ENCODE results near the gene DLG3. TPM values are rescaled to one million over a fixed set of nuclear protein-coding genes. Genes with fewer than 3 reads are reported as not detected.

Gene DLG3
- polyA plus RNA-seq, 1 donor (not counting 4 experiments of a cell fraction or from before 2014, with no cell fraction given) = 10.1 TPM

GRCh38 chrX:70442224-70442623 is 2.4 kb upstream of the DLG3 start:
- Histone ChIP-seq H2AFZ (ENCODE audit: control insufficient read depth, low read length) (no peak overlapping the region), H3K27me3 (ENCODE audit: control insufficient read depth, extremely low read depth, insufficient read depth, low read length) (peaks cover 31% of the 10 kb centered on the region), H3K4me3 (ENCODE audit: control insufficient read depth in 2 of 3, extremely low read depth in 1 of 3, insufficient read depth in 2 of 3, low read depth in 1 of 3, low read length in 3 of 3) (no peak overlapping the region), H4K20me1 (ENCODE audit: control insufficient read depth, extremely low read depth, insufficient read depth, low read length) (no peaks in the 10 kb centered on the region), H3K4me2 (ENCODE audit: control insufficient read depth, extremely low read depth, insufficient read depth, low read depth, low read length) (no peak overlapping the region), H3K9me1 (ENCODE audit: control insufficient read depth, extremely low read depth, insufficient read depth, low read length) (no peaks in the 10 kb centered on the region), H3K36me3 (ENCODE audit: control insufficient read depth in 2 of 2, extremely low read depth in 1 of 2, insufficient read depth in 2 of 2, low read length in 2 of 2) (no peaks in the 10 kb centered on the region), H3K9ac (ENCODE audit: control insufficient read depth, extremely low read depth, insufficient read depth, low read length) (no peak overlapping the region), H3K27ac (ENCODE audit: control insufficient read depth, insufficient read depth, low read length) (no peak overlapping the region), H3K79me2 (ENCODE audit: control insufficient read depth, insufficient read depth, low read length) (no peaks in the 10 kb centered on the region), H3K4me1 (ENCODE audit: control insufficient read depth, extremely low read depth, insufficient read depth, low read length) (peaks cover 15% of the 10 kb centered on the region), H3K9me3 (ENCODE audit: control insufficient read depth, low read depth, low read length) (peaks cover 1% of the 10 kb centered on the region)
- DNase-seq (ENCODE audit: low read depth, low spot score) (no peak), FAIRE-seq (no peak)
- dilution Hi-C loops (cut with MboI; ENCODE audit: extremely low pct_ligation_motif_present, low sequenced_read_pairs) = no loop called here
- TF ChIP-seq EZH2 (IDR thresholded peaks at IDR 0.05; ENCODE audit: low read length) (no peak), CTCF (optimal IDR thresholded peaks at IDR 0.05 in 1 of 3, IDR thresholded peaks at IDR 0.05 in 1 of 3, conservative IDR thresholded peaks at IDR 0.05 in 1 of 3; ENCODE audit: extremely low read depth in 1 of 3, insufficient read depth in 2 of 3, low read length in 3 of 3) (no peak)

DNA sequence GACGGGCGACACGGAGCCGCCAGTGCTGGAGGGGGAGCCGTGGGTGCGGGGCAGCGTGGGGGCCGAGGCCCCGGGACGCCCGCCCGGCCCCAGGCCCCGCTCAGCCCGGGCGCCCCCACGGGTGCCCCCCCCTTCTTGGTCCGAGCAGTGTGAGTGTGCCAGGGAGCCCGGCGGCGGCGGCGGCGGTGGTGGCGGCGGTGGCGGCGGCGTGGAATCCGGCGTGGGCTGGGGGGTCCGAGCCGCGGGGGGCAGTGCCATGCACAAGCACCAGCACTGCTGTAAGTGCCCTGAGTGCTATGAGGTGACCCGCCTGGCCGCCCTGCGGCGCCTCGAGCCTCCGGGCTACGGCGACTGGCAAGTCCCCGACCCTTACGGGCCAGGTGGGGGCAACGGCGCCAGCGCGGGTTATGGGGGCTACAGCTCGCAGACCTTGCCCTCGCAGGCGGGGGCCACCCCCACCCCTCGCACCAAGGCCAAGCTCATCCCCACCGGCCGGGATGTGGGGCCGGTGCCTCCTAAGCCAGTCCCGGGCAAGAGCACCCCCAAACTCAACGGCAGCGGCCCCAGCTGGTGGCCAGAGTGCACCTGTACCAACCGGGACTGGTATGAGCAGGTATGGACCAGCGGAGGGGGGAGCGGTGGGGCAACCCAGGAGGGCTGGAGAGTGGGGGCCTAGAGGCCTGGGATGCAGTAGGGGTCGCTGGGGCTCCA is 466 bp downstream of the DLG3 start:
- Histone ChIP-seq H3K36me3 (ENCODE audit: control insufficient read depth in 2 of 2, extremely low read depth in 1 of 2, insufficient read depth in 2 of 2, low read length in 2 of 2) (no peaks in the 10 kb centered on the region), H3K9ac (ENCODE audit: control insufficient read depth, extremely low read depth, insufficient read depth, low read length) (no peak overlapping the region), H2AFZ (ENCODE audit: control insufficient read depth, low read length) (no peak overlapping the region), H3K4me2 (ENCODE audit: control insufficient read depth, extremely low read depth, insufficient read depth, low read depth, low read length) (no peak overlapping the region), H3K27me3 (ENCODE audit: control insufficient read depth, extremely low read depth, insufficient read depth, low read length) (peaks cover 34% of the 10 kb centered on the region), H3K9me1 (ENCODE audit: control insufficient read depth, extremely low read depth, insufficient read depth, low read length) (no peaks in the 10 kb centered on the region), H3K79me2 (ENCODE audit: control insufficient read depth, insufficient read depth, low read length) (no peaks in the 10 kb centered on the region), H3K27ac (ENCODE audit: control insufficient read depth, insufficient read depth, low read length) (no peak overlapping the region), H4K20me1 (ENCODE audit: control insufficient read depth, extremely low read depth, insufficient read depth, low read length) (no peaks in the 10 kb centered on the region), H3K9me3 (ENCODE audit: control insufficient read depth, low read depth, low read length) (no peaks in the 10 kb centered on the region), H3K4me3 (ENCODE audit: control insufficient read depth in 2 of 3, extremely low read depth in 1 of 3, insufficient read depth in 2 of 3, low read depth in 1 of 3, low read length in 3 of 3) (no peak overlapping the region), H3K4me1 (ENCODE audit: control insufficient read depth, extremely low read depth, insufficient read depth, low read length) (no peaks in the 10 kb centered on the region)
- dilution Hi-C loops (cut with MboI; ENCODE audit: extremely low pct_ligation_motif_present, low sequenced_read_pairs) = no loop called here
- TF ChIP-seq EZH2 (IDR thresholded peaks at IDR 0.05; ENCODE audit: low read length) (peak; percentile 48), CTCF (optimal IDR thresholded peaks at IDR 0.05 in 1 of 3, IDR thresholded peaks at IDR 0.05 in 1 of 3, conservative IDR thresholded peaks at IDR 0.05 in 1 of 3; ENCODE audit: extremely low read depth in 1 of 3, insufficient read depth in 2 of 3, low read length in 3 of 3) (no peak)
- no peak for FAIRE-seq
- no peak for DNase-seq (ENCODE audit: low read depth, low spot score)

All from keratinocyte (primary cell).